ENCODE data around the gene NDST1.
A peak's percentile ranks its signal among the peaks of the same experiment; 100 is the strongest.

NDST1 gene

GRCh38 chr5:150573216-150573615 lies 65.3 kb downstream of the NDST1 start:
- H3K27ac ChIP-seq: no peak overlapping the region
- no peak for TF ChIP-seq ZFX (IDR thresholded peaks at IDR 0.05; ENCODE audit: borderline replicate concordance)
- no peak for TF ChIP-seq CTCF (IDR thresholded peaks at IDR 0.05)

- H3K27ac ChIP-seq: no peak overlapping the region
- TF ChIP-seq ZFX (IDR thresholded peaks at IDR 0.05; ENCODE audit: borderline replicate concordance): no peak
- peak; percentile 19; the same call in 1 of the 2 replicates for TF ChIP-seq CTCF (IDR thresholded peaks at IDR 0.05)
Observed at GRCh38 chr5:150573867-150574817, 66.2 kb downstream of the NDST1 start.

GRCh38 chr5:150574818-150575547 lies 67.1 kb downstream of the NDST1 start:
- H3K27ac ChIP-seq: no peak overlapping the region
- no peak for TF ChIP-seq CTCF (IDR thresholded peaks at IDR 0.05)
- no peak for TF ChIP-seq ZFX (IDR thresholded peaks at IDR 0.05; ENCODE audit: borderline replicate concordance)

GRCh38 chr5:150575745-150576448 lies 68.0 kb downstream of the NDST1 start:
- TF ChIP-seq CTCF (IDR thresholded peaks at IDR 0.05): no peak
- TF ChIP-seq ZFX (IDR thresholded peaks at IDR 0.05; ENCODE audit: borderline replicate concordance): no peak
- H3K27ac ChIP-seq: no peak overlapping the region

- no peak overlapping the region for H3K27ac ChIP-seq
- TF ChIP-seq ZFX (IDR thresholded peaks at IDR 0.05; ENCODE audit: borderline replicate concordance) (no peak), CTCF (IDR thresholded peaks at IDR 0.05) (no peak)
Observed at GRCh38 chr5:150576449-150576949, 68.6 kb downstream of the NDST1 start.

GRCh38 chr5:150577378-150578139 lies 69.6 kb downstream of the NDST1 start:
- no peak for TF ChIP-seq CTCF (IDR thresholded peaks at IDR 0.05)
- no peak for TF ChIP-seq ZFX (IDR thresholded peaks at IDR 0.05; ENCODE audit: borderline replicate concordance)
- H3K27ac ChIP-seq: no peak overlapping the region

Measured in 22Rv1 (cell line).